ENCODE results near the gene MATN1. TPM values are rescaled to one million over a fixed set of nuclear protein-coding genes. Genes with fewer than 3 reads are reported as not detected.

Gene MATN1
- total and polyA plus RNA-seq, 4 donors: 0.19 TPM; not detected in 3

DNA sequence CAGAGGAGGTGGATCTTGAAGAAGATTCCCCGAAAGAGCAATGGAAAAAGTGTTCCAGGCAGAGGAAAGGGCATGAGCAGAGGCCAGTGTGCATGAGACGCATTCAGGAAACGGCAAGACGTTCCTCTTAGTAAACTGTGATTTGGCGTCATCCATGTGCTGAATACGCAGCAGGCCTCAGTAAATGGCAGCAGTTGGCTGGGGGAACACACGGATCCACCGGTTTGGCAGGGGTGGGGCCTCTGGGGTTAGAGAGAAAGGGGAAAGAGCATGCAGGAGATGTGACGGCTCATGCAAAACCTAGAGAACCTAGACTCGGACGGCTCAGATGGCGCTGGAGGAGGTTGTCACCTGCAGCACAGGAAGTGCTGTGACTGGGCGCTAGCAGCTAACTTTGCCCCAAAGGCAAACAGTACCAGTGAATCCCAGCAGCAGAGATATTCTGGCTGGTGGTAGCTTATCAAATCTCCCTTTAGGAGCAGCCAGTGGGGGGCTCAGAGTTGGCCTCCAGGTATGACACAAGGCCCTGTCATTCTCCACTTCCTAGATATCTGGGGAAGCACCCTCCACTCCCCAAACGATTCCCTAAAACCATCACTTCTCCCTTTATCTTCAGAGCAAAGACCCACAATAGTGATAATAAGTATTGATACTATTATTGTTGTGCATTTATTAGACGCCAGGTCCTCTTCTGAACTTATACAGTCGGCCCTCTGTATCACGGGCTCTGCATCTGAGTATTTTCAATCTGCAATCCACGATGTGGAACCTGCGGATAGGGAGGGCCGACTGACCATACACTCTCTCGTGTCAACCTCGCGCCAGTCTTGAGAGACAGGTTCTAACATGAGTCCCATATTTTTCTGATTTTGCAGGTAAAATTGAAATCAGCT, 26.6 kb upstream of the MATN1 start:
- Histone ChIP-seq H3K4me3 (ENCODE audit: low read depth in 1 of 3, low read length in 3 of 3) (no peak overlapping the region), H3K27ac (ENCODE audit: low read depth in 1 of 2, low read length in 2 of 2) (peak overlapping the region; percentile 25), H3K4me1 (ENCODE audit: control insufficient read depth in 4 of 4, insufficient read depth in 4 of 4, low read length in 3 of 4) (peaks cover 0 to 8% (median 4%) of the 10 kb centered on the region in 4 donors), H3K36me3 (ENCODE audit: control insufficient read depth in 4 of 4, insufficient read depth in 3 of 4, low read depth in 1 of 4, low read length in 3 of 4) (no peaks in the 10 kb centered on the region), H3K9me3 (ENCODE audit: control insufficient read depth in 4 of 4, low read length in 3 of 4) (no peaks in the 10 kb centered on the region), H3K9ac (ENCODE audit: low read depth in 1 of 2, low read length in 2 of 2) (no peak overlapping the region), H3K27me3 (ENCODE audit: control insufficient read depth in 4 of 4, insufficient read depth in 4 of 4, low read length in 3 of 4) (no peaks in the 10 kb centered on the region)
- no peak for TF ChIP-seq GABPA (IDR thresholded peaks at IDR 0.05 in 1 of 2, conservative IDR thresholded peaks at IDR 0.05 in 1 of 2)
- TF ChIP-seq, protein P1, sequence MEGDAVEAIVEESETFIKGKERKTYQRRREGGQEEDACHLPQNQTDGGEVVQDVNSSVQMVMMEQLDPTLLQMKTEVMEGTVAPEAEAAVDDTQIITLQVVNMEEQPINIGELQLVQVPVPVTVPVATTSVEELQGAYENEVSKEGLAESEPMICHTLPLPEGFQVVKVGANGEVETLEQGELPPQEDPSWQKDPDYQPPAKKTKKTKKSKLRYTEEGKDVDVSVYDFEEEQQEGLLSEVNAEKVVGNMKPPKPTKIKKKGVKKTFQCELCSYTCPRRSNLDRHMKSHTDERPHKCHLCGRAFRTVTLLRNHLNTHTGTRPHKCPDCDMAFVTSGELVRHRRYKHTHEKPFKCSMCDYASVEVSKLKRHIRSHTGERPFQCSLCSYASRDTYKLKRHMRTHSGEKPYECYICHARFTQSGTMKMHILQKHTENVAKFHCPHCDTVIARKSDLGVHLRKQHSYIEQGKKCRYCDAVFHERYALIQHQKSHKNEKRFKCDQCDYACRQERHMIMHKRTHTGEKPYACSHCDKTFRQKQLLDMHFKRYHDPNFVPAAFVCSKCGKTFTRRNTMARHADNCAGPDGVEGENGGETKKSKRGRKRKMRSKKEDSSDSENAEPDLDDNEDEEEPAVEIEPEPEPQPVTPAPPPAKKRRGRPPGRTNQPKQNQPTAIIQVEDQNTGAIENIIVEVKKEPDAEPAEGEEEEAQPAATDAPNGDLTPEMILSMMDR (IDR thresholded peaks at IDR 0.05; ENCODE audit: low read depth, low read length, missing input control): no peak
- TF ChIP-seq, protein P2, sequence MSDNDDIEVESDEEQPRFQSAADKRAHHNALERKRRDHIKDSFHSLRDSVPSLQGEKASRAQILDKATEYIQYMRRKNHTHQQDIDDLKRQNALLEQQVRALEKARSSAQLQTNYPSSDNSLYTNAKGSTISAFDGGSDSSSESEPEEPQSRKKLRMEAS (IDR thresholded peaks at IDR 0.05): no peak
- TF ChIP-seq RAD21 (IDR thresholded peaks at IDR 0.05): no peak
- TF ChIP-seq HNF4A (conservative IDR thresholded peaks at IDR 0.05): no peak
- TF ChIP-seq, protein P3, sequence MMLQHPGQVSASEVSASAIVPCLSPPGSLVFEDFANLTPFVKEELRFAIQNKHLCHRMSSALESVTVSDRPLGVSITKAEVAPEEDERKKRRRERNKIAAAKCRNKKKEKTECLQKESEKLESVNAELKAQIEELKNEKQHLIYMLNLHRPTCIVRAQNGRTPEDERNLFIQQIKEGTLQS (IDR thresholded peaks at IDR 0.05): no peak
- TF ChIP-seq FOXA1 (IDR thresholded peaks at IDR 0.05): no peak
- TF ChIP-seq, protein P4, sequence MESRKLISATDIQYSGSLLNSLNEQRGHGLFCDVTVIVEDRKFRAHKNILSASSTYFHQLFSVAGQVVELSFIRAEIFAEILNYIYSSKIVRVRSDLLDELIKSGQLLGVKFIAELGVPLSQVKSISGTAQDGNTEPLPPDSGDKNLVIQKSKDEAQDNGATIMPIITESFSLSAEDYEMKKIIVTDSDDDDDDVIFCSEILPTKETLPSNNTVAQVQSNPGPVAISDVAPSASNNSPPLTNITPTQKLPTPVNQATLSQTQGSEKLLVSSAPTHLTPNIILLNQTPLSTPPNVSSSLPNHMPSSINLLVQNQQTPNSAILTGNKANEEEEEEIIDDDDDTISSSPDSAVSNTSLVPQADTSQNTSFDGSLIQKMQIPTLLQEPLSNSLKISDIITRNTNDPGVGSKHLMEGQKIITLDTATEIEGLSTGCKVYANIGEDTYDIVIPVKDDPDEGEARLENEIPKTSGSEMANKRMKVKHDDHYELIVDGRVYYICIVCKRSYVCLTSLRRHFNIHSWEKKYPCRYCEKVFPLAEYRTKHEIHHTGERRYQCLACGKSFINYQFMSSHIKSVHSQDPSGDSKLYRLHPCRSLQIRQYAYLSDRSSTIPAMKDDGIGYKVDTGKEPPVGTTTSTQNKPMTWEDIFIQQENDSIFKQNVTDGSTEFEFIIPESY (IDR thresholded peaks at IDR 0.05): no peak
- TF ChIP-seq YY1 (IDR thresholded peaks at IDR 0.05): no peak
- TF ChIP-seq FOXA2 (IDR thresholded peaks at IDR 0.05): no peak
- no peak for TF ChIP-seq HNF4G (IDR thresholded peaks at IDR 0.05)
- TF ChIP-seq JUND (IDR thresholded peaks at IDR 0.05): no peak
- TF ChIP-seq SP1 (IDR thresholded peaks at IDR 0.05): no peak
- TF ChIP-seq NR2F2 (IDR thresholded peaks at IDR 0.05): no peak
- 79% methylated on average over 23 of the region's 23 CpGs for WGBS
- DNase-seq (ENCODE audit: low spot score): no peak

DNA sequence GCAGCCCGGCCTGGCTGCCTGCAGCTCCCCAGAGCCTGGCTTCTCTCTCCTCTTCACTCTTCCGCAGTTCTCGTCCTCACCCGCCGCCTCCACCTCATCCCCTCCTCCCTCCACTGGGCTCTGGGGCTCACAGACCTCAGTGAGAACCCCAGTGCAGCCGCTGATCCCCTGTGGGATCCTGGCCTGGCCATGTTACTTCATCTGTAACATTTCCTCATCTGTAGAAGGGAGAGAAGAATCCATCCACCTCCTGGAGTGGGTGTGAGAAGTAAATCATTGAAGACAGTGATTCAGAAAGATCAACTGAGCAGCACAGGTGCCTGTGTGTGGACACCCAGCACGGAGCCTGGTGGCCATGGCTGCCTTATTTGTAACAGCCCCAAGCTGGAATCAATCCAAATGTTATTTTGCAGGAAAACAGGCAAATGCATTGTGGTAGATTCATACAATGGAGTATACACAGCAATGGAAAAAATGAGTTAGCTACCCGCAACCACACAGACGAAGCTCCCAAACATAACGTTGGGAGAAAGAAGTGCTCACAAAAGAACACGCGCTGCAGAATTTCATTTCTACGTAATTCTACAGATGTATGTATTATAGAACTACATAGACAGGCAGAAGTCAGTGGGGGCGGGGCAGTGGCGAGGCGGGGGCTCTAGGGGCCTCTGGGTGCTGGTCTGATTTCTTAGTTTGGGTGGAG, 25.5 kb upstream of the MATN1 start:
- H3K27me3 ChIP-seq (ENCODE audit: control insufficient read depth in 4 of 4, insufficient read depth in 4 of 4, low read length in 3 of 4): no peaks in the 10 kb centered on the region
- no peak for DNase-seq (ENCODE audit: low spot score)
- no peak overlapping the region for H3K4me3 ChIP-seq (ENCODE audit: low read depth in 1 of 3, low read length in 3 of 3)
- no peaks in the 10 kb centered on the region for H3K9me3 ChIP-seq (ENCODE audit: control insufficient read depth in 4 of 4, low read length in 3 of 4)
- TF ChIP-seq, protein P3 (IDR thresholded peaks at IDR 0.05): no peak
- no peak for TF ChIP-seq RXRA (IDR thresholded peaks at IDR 0.05)
- TF ChIP-seq YY1 (IDR thresholded peaks at IDR 0.05): no peak
- no peak for TF ChIP-seq EGR1 (IDR thresholded peaks at IDR 0.05; ENCODE audit: low read depth in 2 of 2)
- peak overlapping the region; percentile 24 to 30 for H3K27ac ChIP-seq (ENCODE audit: low read depth in 1 of 2, low read length in 2 of 2)
- H3K4me1 ChIP-seq (ENCODE audit: control insufficient read depth in 4 of 4, insufficient read depth in 4 of 4, low read length in 3 of 4): peaks cover 0 to 8% (median 4%) of the 10 kb centered on the region in 4 donors
- WGBS: 84% methylated on average over 16 of the region's 16 CpGs
- no peak overlapping the region for H3K9ac ChIP-seq (ENCODE audit: low read depth in 1 of 2, low read length in 2 of 2)
- no peaks in the 10 kb centered on the region for H3K36me3 ChIP-seq (ENCODE audit: control insufficient read depth in 4 of 4, insufficient read depth in 3 of 4, low read depth in 1 of 4, low read length in 3 of 4)
